HUES48 (cell line): ENCODE data around the gene OR6C6.
"Not testable (repeated sequence)": the region's sequence is repeated elsewhere in the genome, so short reads cannot be mapped to it uniquely, and the experiment has no call there.

Experiments used
- H3K27ac ChIP-seq: one replicate; pipeline ENCODE4 v1.7.0; 2013; ENCODE audit warnings: low read depth, low read length, inconsistent platforms
- H3K27me3 ChIP-seq: 2 replicates; pipeline ENCODE4 v1.6.1; 2013; ENCODE audit warnings: mild to moderate bottlenecking, low read length; ENCODE audit not compliant: control insufficient read depth, insufficient read depth
- H3K36me3 ChIP-seq: 2 replicates; pipeline ENCODE4 v1.6.1; 2013; ENCODE audit warnings: low read length; ENCODE audit not compliant: control insufficient read depth, insufficient read depth
- H3K4me1 ChIP-seq: 2 replicates; pipeline ENCODE4 v1.6.1; 2013; ENCODE audit warnings: mild to moderate bottlenecking, low read length; ENCODE audit not compliant: control insufficient read depth, insufficient read depth
- H3K4me3 ChIP-seq: 2 replicates; pipeline ENCODE4 v1.5.1; 2013; ENCODE audit warnings: mild to moderate bottlenecking, low read depth, low read length
- H3K9ac ChIP-seq: 2 replicates; pipeline ENCODE4 v1.6.1; 2013; ENCODE audit warnings: mild to moderate bottlenecking, low read depth, low read length, moderate library complexity
- H3K9me3 ChIP-seq: 2 replicates; pipeline ENCODE4 v1.6.1; 2013; ENCODE audit warnings: low read length; ENCODE audit not compliant: control insufficient read depth, insufficient read depth

The OR6C6 gene

GRCh38 chr12:55296469-55296868 is at the start of gene OR6C6:
OR6C6 (minus strand) TSS chr12:55296569; CDS start chr12:55295232, 1,337 bp downstream.
- Histone ChIP-seq H3K9ac (no peak within 1 kb of the TSS), H3K36me3 (no peaks in the 10 kb centered on the region), H3K4me3 (no peak within 1 kb of the TSS), H3K27ac (no peak within 1 kb of the TSS), H3K9me3 (no peaks in the 10 kb centered on the region), H3K27me3 (no peaks in the 10 kb centered on the region), H3K4me1 (no peaks in the 10 kb centered on the region)

GRCh38 chr12:55336002-55336401 is 39.6 kb upstream of the OR6C6 start:
- Histone ChIP-seq H3K9ac (no peak overlapping the region), H3K36me3 (no peaks in the 10 kb centered on the region), H3K27ac (no peak overlapping the region), H3K4me1 (peaks cover 23% of the 10 kb centered on the region), H3K9me3 (no peaks in the 10 kb centered on the region), H3K4me3 (no peak overlapping the region), H3K27me3 (no peaks in the 10 kb centered on the region)

- peaks cover 20% of the 10 kb centered on the region for H3K4me1 ChIP-seq
- H3K9ac ChIP-seq, result no peak within 1 kb of the TSS
- no peak within 1 kb of the TSS for H3K27ac ChIP-seq
- H3K4me3 ChIP-seq, result no peak within 1 kb of the TSS
- H3K27me3 ChIP-seq, result no peaks in the 10 kb centered on the region
- no peaks in the 10 kb centered on the region for H3K9me3 ChIP-seq
- no peaks in the 10 kb centered on the region for H3K36me3 ChIP-seq
These were observed 34.1 kb upstream of the OR6C6 start, which contains the start of gene OR6C3 for GRCh38 chr12:55330446-55330845. OR6C3 (plus strand) TSS chr12:55330746; CDS start chr12:55331701, 955 bp downstream.

GRCh38 chr12:55325801-55326200 is 29.4 kb upstream of the OR6C6 start:
- not testable (repeated sequence) for H3K4me1 ChIP-seq, H3K9ac ChIP-seq, H3K36me3 ChIP-seq, H3K9me3 ChIP-seq, H3K27ac ChIP-seq, H3K4me3 ChIP-seq, H3K27me3 ChIP-seq

GRCh38 chr12:55320201-55320600 is 23.8 kb upstream of the OR6C6 start:
- Histone ChIP-seq H3K9ac (no peak overlapping the region), H3K4me3 (no peak overlapping the region), H3K27ac (no peak overlapping the region), H3K36me3 (no peaks in the 10 kb centered on the region), H3K4me1 (no peaks in the 10 kb centered on the region), H3K27me3 (no peaks in the 10 kb centered on the region), H3K9me3 (no peaks in the 10 kb centered on the region)

- no peaks in the 10 kb centered on the region for H3K27me3 ChIP-seq
- no peak within 1 kb of the TSS for H3K27ac ChIP-seq
- H3K9me3 ChIP-seq, result no peaks in the 10 kb centered on the region
- H3K4me3 ChIP-seq, result no peak within 1 kb of the TSS
- no peaks in the 10 kb centered on the region for H3K36me3 ChIP-seq
- no peaks in the 10 kb centered on the region for H3K4me1 ChIP-seq
- no peak within 1 kb of the TSS for H3K9ac ChIP-seq
These were observed 17.7 kb upstream of the OR6C6 start, which contains the start of gene OR6C1 for GRCh38 chr12:55314043-55314442. OR6C1 (plus strand) TSS chr12:55314343; CDS start chr12:55320600, 6,257 bp downstream.

- no peak overlapping the region for H3K9ac ChIP-seq
- no peak overlapping the region for H3K27ac ChIP-seq
- H3K9me3 ChIP-seq, result no peaks in the 10 kb centered on the region
- no peaks in the 10 kb centered on the region for H3K36me3 ChIP-seq
- H3K4me1 ChIP-seq, result no peaks in the 10 kb centered on the region
- H3K4me3 ChIP-seq, result no peak overlapping the region
- H3K27me3 ChIP-seq, result no peaks in the 10 kb centered on the region
These were observed 6.4 kb downstream of the OR6C6 start for GRCh38 chr12:55289999-55290398.

GRCh38 chr12:55280991-55281390 is 15.4 kb downstream of the OR6C6 start:
- H3K9ac ChIP-seq, result no peak overlapping the region
- no peaks in the 10 kb centered on the region for H3K27me3 ChIP-seq
- no peaks in the 10 kb centered on the region for H3K4me1 ChIP-seq
- H3K27ac ChIP-seq, result no peak overlapping the region
- no peaks in the 10 kb centered on the region for H3K36me3 ChIP-seq
- H3K4me3 ChIP-seq, result no peak overlapping the region
- 0 out of 2 replicates have a peak, but pooled peaks cover 2% of the 10 kb centered on the region for H3K9me3 ChIP-seq

GRCh38 chr12:55258303-55258702 is 38.1 kb downstream of the OR6C6 start:
- no peak overlapping the region for H3K4me3 ChIP-seq
- no peaks in the 10 kb centered on the region for H3K36me3 ChIP-seq
- H3K27me3 ChIP-seq, result no peaks in the 10 kb centered on the region
- H3K9ac ChIP-seq, result no peak overlapping the region
- H3K4me1 ChIP-seq, result no peaks in the 10 kb centered on the region
- no peaks in the 10 kb centered on the region for H3K9me3 ChIP-seq
- H3K27ac ChIP-seq, result no peak overlapping the region

GRCh38 chr12:55256831-55257230 is 39.5 kb downstream of the OR6C6 start:
- no peak overlapping the region for H3K9ac ChIP-seq
- H3K9me3 ChIP-seq, result no peaks in the 10 kb centered on the region
- H3K36me3 ChIP-seq, result no peaks in the 10 kb centered on the region
- no peak overlapping the region for H3K27ac ChIP-seq
- no peak overlapping the region for H3K4me3 ChIP-seq
- H3K27me3 ChIP-seq, result no peaks in the 10 kb centered on the region
- H3K4me1 ChIP-seq, result no peaks in the 10 kb centered on the region

GRCh38 chr12:55253281-55253680 is 43.1 kb downstream of the OR6C6 start:
- H3K9ac ChIP-seq, result no peak overlapping the region
- H3K4me3 ChIP-seq, result no peak overlapping the region
- no peaks in the 10 kb centered on the region for H3K27me3 ChIP-seq
- no peaks in the 10 kb centered on the region for H3K9me3 ChIP-seq
- H3K36me3 ChIP-seq, result no peaks in the 10 kb centered on the region
- no peak overlapping the region for H3K27ac ChIP-seq
- no peaks in the 10 kb centered on the region for H3K4me1 ChIP-seq

GRCh38 chr12:55250944-55251343 is 45.4 kb downstream of the OR6C6 start:
- no peak overlapping the region for H3K4me3 ChIP-seq
- H3K36me3 ChIP-seq, result no peaks in the 10 kb centered on the region
- no peaks in the 10 kb centered on the region for H3K4me1 ChIP-seq
- H3K27me3 ChIP-seq, result no peaks in the 10 kb centered on the region
- no peak overlapping the region for H3K9ac ChIP-seq
- no peak overlapping the region for H3K27ac ChIP-seq
- no peaks in the 10 kb centered on the region for H3K9me3 ChIP-seq
